PC-3 (cell line): ENCODE data around the gene TRABD. TPM values are rescaled to one million over a fixed set of nuclear protein-coding genes. Genes with fewer than 3 reads are reported as not detected.

Experiments used
- ATAC-seq: fragments of 200-7000 bp; cut with Tn5 transposase; 2 replicates; pipeline ENCODE4 v1.9.1; 2020; ENCODE audit warnings: mild to moderate bottlenecking, moderate library complexity
- BruUV-seq: library from RNA; stranded (reverse); fragments of 400-500 nt; replicated peaks from 2 replicates; lab custom pipeline; 2021; lab: Mats Ljungman, UMichigan
- CTCF ChIA-PET: fragments of 300-600 bp; sonication (Branson Sonifier 250); formaldehyde crosslinking; loops from one replicate; lab custom pipeline; 2022; ENCODE audit warnings: antibody characterized with exemption; lab: Charles Lee
- POLR2A ChIA-PET: fragments of 300-600 bp; sonication (Branson Sonifier 250); formaldehyde crosslinking; loops from one replicate; lab custom pipeline; 2022; ENCODE audit warnings: antibody characterized with exemption; ENCODE audit not compliant: unreplicated experiment; lab: Charles Lee
- DNase-seq: peaks from one replicate; pipeline ENCODE4 v3.0.0-alpha.2; 2015
- H2AFZ ChIP-seq: fragments of 300-600 bp; sonication (generic); 2 replicates; pipeline ENCODE4 v1.6.0; 2016; ENCODE audit warnings: antibody characterized with exemption, low read length
- H3F3A ChIP-seq: fragments of 300-600 bp; sonication (generic); one replicate; pipeline ENCODE4 v1.6.0; 2017; ENCODE audit warnings: antibody characterized with exemption, low read length, control low read depth, mild to moderate bottlenecking; ENCODE audit not compliant: unreplicated experiment
- H3K27ac ChIP-seq: fragments of 300-600 bp; sonication (generic); 2 replicates; pipeline ENCODE4 v1.5.1; 2016; ENCODE audit warnings: mild to moderate bottlenecking, low read length
- H3K27me3 ChIP-seq: fragments of 300-600 bp; sonication (generic); 2 replicates; pipeline ENCODE4 v1.6.1; 2016; ENCODE audit warnings: low read length, mixed read lengths
- H3K36me3 ChIP-seq: fragments of 300-600 bp; sonication (generic); 2 replicates; pipeline ENCODE4 v1.6.1; 2016; ENCODE audit warnings: low read depth, mixed run types, low read length, mixed read lengths
- H3K4me1 ChIP-seq: fragments of 300-600 bp; sonication (generic); 2 replicates; pipeline ENCODE4 v1.5.1; 2016; ENCODE audit warnings: low read length; ENCODE audit not compliant: insufficient read depth
- H3K4me2 ChIP-seq: fragments of 300-600 bp; sonication (generic); 2 replicates; pipeline ENCODE4 v1.6.0; 2016; ENCODE audit warnings: low read length
- H3K4me3 ChIP-seq: fragments of 300-600 bp; sonication (generic); 2 replicates; pipeline ENCODE4 v1.5.1; 2016; ENCODE audit warnings: mild to moderate bottlenecking, low read length, mixed read lengths
- H3K79me2 ChIP-seq: fragments of 300-600 bp; sonication (generic); 2 replicates; pipeline ENCODE4 v1.6.1; 2017; ENCODE audit warnings: low read length, mixed read lengths
- H3K9ac ChIP-seq: fragments of 300-600 bp; sonication (generic); 2 replicates; pipeline ENCODE4 v1.6.0; 2016; ENCODE audit warnings: mild to moderate bottlenecking, low read length
- H3K9me2 ChIP-seq: fragments of 300-600 bp; sonication (generic); replicated peaks from 2 replicates; pipeline ENCODE4 v1.6.1; 2016; ENCODE audit warnings: mixed run types, low read length, mixed read lengths
- H3K9me3 ChIP-seq: fragments of 300-600 bp; sonication (generic); 2 replicates; pipeline ENCODE4 v1.6.1; 2016; ENCODE audit warnings: low read length, mixed read lengths
- H4K20me1 ChIP-seq: fragments of 300-600 bp; sonication (generic); 2 replicates; pipeline ENCODE4 v1.6.1; 2016; ENCODE audit warnings: low read length, mixed read lengths
- EZH2 ChIP-seq: fragments of 300-600 bp; sonication (generic); IDR thresholded peaks from one replicate; pipeline ENCODE4 v1.6.1; 2017; ENCODE audit warnings: antibody characterized with exemption, mild to moderate bottlenecking, low read length; ENCODE audit not compliant: unreplicated experiment
- EZH2phosphoT487 ChIP-seq: fragments of 300-600 bp; sonication (generic); IDR thresholded peaks from 2 replicates; pipeline ENCODE4 v1.6.1; 2018; ENCODE audit warnings: mild to moderate bottlenecking, antibody characterized with exemption, low read length, borderline replicate concordance
- intact Hi-C: fragments of 100-400 bp; cut with micrococcal nuclease; formaldehyde crosslinking; loops from 2 replicates; pipeline ENCODE4 v1.9.0; 2023
- total RNA-seq: library from RNA; depleted of rRNA; stranded (reverse); fragments of >200 nt; gene quantifications from 2 replicates; pipeline ENCODE4 v1.2.3, GENCODE V29; 2014
- TF ChIP-seq, protein P1 (sequence below): fragments of 300-600 bp; sonication (generic); conservative IDR thresholded peaks from 2 replicates; pipeline ENCODE4 v1.5.1; 2017; ENCODE audit warnings: antibody characterized with exemption, low read depth, mild to moderate bottlenecking, low read length

TRABD gene
- total RNA-seq, 1 experiment from 2014 or later = 53.4 TPM

DNA sequence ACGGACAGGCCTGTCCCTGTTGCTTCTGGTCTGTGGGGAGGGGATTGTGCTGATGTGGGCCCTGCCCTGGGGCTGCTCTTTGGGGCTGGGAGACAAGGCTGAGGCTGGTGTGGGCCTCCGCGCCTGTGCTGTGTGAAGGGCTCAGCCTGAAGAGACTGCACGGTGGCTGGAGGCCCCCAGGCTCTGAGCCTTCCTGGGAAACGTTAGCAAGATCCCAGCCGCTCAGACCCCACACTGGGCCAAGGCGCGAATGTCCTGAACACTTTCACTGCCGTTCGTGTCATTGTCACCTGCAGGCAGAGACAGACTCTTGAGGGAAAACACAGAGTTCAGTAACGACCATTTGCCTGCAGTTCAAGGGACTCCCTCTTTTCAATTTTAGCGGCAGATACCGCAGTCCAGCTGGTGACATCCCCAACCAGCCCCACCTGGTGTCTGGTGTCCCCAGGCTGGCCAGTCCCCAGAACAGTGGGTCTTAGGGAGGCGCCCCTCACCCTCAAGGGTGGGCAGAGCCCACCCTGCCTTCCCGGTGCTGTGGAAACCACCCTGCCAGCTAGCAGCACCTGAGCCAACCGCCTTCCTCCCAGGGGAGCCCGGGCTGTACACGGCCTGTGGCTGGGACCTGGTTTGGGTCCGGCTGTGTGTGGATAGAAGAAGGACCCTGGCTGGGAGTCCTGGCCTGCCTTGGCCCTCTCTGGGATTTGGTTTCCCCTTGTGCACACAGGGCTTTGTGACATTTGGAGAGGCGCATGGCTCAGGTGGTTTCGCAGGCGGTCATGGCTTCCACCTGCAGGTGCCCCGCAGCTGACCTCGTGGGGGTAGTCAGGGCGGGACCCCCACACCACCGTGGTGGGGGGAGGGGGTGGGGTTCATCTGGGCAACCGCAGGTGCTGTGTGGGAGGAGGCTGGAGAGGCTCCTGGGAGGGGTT lies 9.5 kb upstream of the TRABD start:
- POLR2A ChIA-PET = no interaction called here
- H3F3A ChIP-seq = no peaks in the 10 kb centered on the region
- H3K9me2 ChIP-seq = no peaks in the 10 kb centered on the region
- no peak overlapping the region for H2AFZ ChIP-seq
- no peaks in the 10 kb centered on the region for H3K4me1 ChIP-seq
- H3K36me3 ChIP-seq = no peaks in the 10 kb centered on the region
- intact Hi-C loops = no loop called here
- CTCF ChIA-PET = no interaction called here
- H3K9me3 ChIP-seq = no peaks in the 10 kb centered on the region
- no TSS peak for BruUV-seq
- ATAC-seq (no peak), DNase-seq (no peak)
- H3K79me2 ChIP-seq = no peaks in the 10 kb centered on the region; the same call in 1 of the 2 replicates
- H3K4me2 ChIP-seq = no peak overlapping the region
- TF ChIP-seq EZH2phosphoT487 (no peak), EZH2 (no peak)
- TF ChIP-seq, protein P1, sequence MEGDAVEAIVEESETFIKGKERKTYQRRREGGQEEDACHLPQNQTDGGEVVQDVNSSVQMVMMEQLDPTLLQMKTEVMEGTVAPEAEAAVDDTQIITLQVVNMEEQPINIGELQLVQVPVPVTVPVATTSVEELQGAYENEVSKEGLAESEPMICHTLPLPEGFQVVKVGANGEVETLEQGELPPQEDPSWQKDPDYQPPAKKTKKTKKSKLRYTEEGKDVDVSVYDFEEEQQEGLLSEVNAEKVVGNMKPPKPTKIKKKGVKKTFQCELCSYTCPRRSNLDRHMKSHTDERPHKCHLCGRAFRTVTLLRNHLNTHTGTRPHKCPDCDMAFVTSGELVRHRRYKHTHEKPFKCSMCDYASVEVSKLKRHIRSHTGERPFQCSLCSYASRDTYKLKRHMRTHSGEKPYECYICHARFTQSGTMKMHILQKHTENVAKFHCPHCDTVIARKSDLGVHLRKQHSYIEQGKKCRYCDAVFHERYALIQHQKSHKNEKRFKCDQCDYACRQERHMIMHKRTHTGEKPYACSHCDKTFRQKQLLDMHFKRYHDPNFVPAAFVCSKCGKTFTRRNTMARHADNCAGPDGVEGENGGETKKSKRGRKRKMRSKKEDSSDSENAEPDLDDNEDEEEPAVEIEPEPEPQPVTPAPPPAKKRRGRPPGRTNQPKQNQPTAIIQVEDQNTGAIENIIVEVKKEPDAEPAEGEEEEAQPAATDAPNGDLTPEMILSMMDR = no peak
- H4K20me1 ChIP-seq = no peaks in the 10 kb centered on the region
- no peaks in the 10 kb centered on the region for H3K27me3 ChIP-seq
- H3K27ac ChIP-seq = no peak overlapping the region
- no peak overlapping the region for H3K9ac ChIP-seq
- no peak overlapping the region for H3K4me3 ChIP-seq

DNA sequence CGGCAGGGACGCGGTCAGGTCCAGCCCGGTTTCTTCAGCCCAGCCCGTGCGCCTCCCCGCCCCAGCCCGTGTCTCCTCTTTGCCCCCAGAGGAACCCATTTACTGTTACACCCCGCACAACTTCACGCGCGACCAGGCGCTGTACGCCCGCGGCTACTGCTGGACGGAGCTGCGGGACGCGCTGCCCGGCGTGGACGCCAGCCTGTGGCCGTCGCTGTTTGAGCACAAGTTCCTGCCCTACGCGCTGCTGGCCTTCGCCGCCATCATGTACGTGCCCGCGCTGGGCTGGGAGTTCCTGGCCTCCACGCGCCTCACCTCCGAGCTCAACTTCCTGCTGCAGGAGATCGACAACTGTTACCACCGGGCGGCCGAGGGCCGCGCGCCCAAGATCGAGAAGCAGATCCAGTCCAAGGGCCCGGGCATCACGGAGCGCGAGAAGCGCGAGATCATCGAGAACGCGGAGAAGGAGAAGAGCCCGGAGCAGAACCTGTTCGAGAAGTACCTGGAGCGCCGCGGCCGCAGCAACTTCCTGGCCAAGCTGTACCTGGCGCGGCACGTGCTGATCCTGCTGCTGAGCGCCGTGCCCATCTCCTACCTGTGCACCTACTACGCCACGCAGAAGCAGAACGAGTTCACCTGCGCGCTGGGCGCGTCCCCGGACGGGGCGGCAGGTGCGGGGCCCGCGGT lies 8.7 kb upstream of the TRABD start:
- CTCF ChIA-PET = no interaction called here
- TF ChIP-seq EZH2phosphoT487 (no peak), EZH2 (no peak)
- TF ChIP-seq, protein P1 = no peak

More for the DNA sequence above, 8.7 kb upstream of the TRABD start:
- no peak for ATAC-seq
- H3K4me1 ChIP-seq = no peaks in the 10 kb centered on the region
- H3K36me3 ChIP-seq = no peaks in the 10 kb centered on the region
- H3K9me3 ChIP-seq = no peaks in the 10 kb centered on the region
- no peaks in the 10 kb centered on the region for H3K79me2 ChIP-seq
- no peaks in the 10 kb centered on the region for H3K27me3 ChIP-seq
- H4K20me1 ChIP-seq = no peaks in the 10 kb centered on the region
- no peak overlapping the region for H3K9ac ChIP-seq
- H3K4me2 ChIP-seq = no peak overlapping the region
- intact Hi-C loops = no loop called here
- DNase-seq = no peak
- no peaks in the 10 kb centered on the region for H3K9me2 ChIP-seq
- H3K27ac ChIP-seq = no peak overlapping the region
- BruUV-seq = no TSS peak
- POLR2A ChIA-PET = no interaction called here
- H2AFZ ChIP-seq = no peak overlapping the region
- H3K4me3 ChIP-seq = no peak overlapping the region
- no peaks in the 10 kb centered on the region for H3F3A ChIP-seq
